ENCODE results near the gene PROP1. TPM values are rescaled to one million over a fixed set of nuclear protein-coding genes. Genes with fewer than 3 reads are reported as not detected.
"Not testable (repeated sequence)": the region's sequence is repeated elsewhere in the genome, so short reads cannot be mapped to it uniquely, and the experiment has no call there.

PROP1 gene
- total and polyA plus RNA-seq, 4 donors = not detected

GRCh38 chr5:178006181-178006535 lies 10.1 kb upstream of the PROP1 start:
- H3K4me1 ChIP-seq (ENCODE audit: control insufficient read depth in 5 of 5, insufficient read depth in 5 of 5, low read length in 5 of 5); H3K4me3 ChIP-seq; H3K9me3 ChIP-seq (ENCODE audit: control insufficient read depth in 4 of 4, insufficient read depth in 3 of 4, low read length in 3 of 4); H3K9ac ChIP-seq (ENCODE audit: insufficient read depth in 1 of 2, low read length in 2 of 2); H3K36me3 ChIP-seq (ENCODE audit: control insufficient read depth in 4 of 4, insufficient read depth in 4 of 4, low read length in 4 of 4); H3K27ac ChIP-seq (ENCODE audit: low read depth in 1 of 2, low read length in 1 of 2); DNase-seq; ATAC-seq (ENCODE audit: insufficient read depth, low FRiP score): not testable (repeated sequence)
- H3K27me3 ChIP-seq (ENCODE audit: control insufficient read depth in 3 of 3, insufficient read depth in 3 of 3, low read length in 2 of 3) = peaks cover 0 to 12% (median 0%) of the 10 kb centered on the region in 3 donors
- 38% methylated on average over 1 of the region's 24 CpGs; no CpG with 5 or more reads in 1 of the 2 donors for WGBS, 2 donors

- no peaks in the 10 kb centered on the region for H3K9me3 ChIP-seq (ENCODE audit: control insufficient read depth in 4 of 4, insufficient read depth in 3 of 4, low read length in 3 of 4)
- peaks cover 0 to 2% (median 0%) of the 10 kb centered on the region in 5 donors for H3K4me1 ChIP-seq (ENCODE audit: control insufficient read depth in 5 of 5, insufficient read depth in 5 of 5, low read length in 5 of 5)
- H3K27me3 ChIP-seq (ENCODE audit: control insufficient read depth in 3 of 3, insufficient read depth in 3 of 3, low read length in 2 of 3) = peaks cover 0 to 36% (median 10%) of the 10 kb centered on the region in 3 donors
- DNase-seq (no peak), ATAC-seq (ENCODE audit: insufficient read depth, low FRiP score) (no peak)
- no peak overlapping the region for H3K27ac ChIP-seq (ENCODE audit: low read depth in 1 of 2, low read length in 1 of 2)
- no peak overlapping the region for H3K9ac ChIP-seq (ENCODE audit: insufficient read depth in 1 of 2, low read length in 2 of 2)
- no peak for TF ChIP-seq CTCF (IDR thresholded peaks at IDR 0.05; ENCODE audit: control extremely low read depth, extremely low read depth)
- H3K4me3 ChIP-seq = no peak overlapping the region
- H3K36me3 ChIP-seq (ENCODE audit: control insufficient read depth in 4 of 4, insufficient read depth in 4 of 4, low read length in 4 of 4) = no peaks in the 10 kb centered on the region
- WGBS, 2 donors = 60 to 73% methylated on average over 1 of the region's 1 CpG
Measured at GRCh38 chr5:177997846-177998245, 1.8 kb upstream of the PROP1 start.

GRCh38 chr5:177997319-177997670 lies 1.3 kb upstream of the PROP1 start:
- ATAC-seq (ENCODE audit: insufficient read depth, low FRiP score) = no peak
- H3K36me3 ChIP-seq (ENCODE audit: control insufficient read depth in 4 of 4, insufficient read depth in 4 of 4, low read length in 4 of 4) = no peaks in the 10 kb centered on the region
- 81 to 87% methylated on average over 6 of the region's 6 CpGs for WGBS, 2 donors
- H3K27me3 ChIP-seq (ENCODE audit: control insufficient read depth in 3 of 3, insufficient read depth in 3 of 3, low read length in 2 of 3) = peaks cover 0 to 36% (median 10%) of the 10 kb centered on the region in 3 donors
- no peak for DNase-seq
- H3K4me1 ChIP-seq (ENCODE audit: control insufficient read depth in 5 of 5, insufficient read depth in 5 of 5, low read length in 5 of 5) = peaks cover 0 to 2% (median 0%) of the 10 kb centered on the region in 5 donors
- no peak overlapping the region for H3K27ac ChIP-seq (ENCODE audit: low read depth in 1 of 2, low read length in 1 of 2)
- TF ChIP-seq CTCF (IDR thresholded peaks at IDR 0.05; ENCODE audit: control extremely low read depth, extremely low read depth) = no peak
- no peaks in the 10 kb centered on the region for H3K9me3 ChIP-seq (ENCODE audit: control insufficient read depth in 4 of 4, insufficient read depth in 3 of 4, low read length in 3 of 4)
- no peak overlapping the region for H3K9ac ChIP-seq (ENCODE audit: insufficient read depth in 1 of 2, low read length in 2 of 2)
- H3K4me3 ChIP-seq = no peak overlapping the region

- H3K4me3 ChIP-seq = no peak overlapping the region
- peaks cover 0 to 2% (median 0%) of the 10 kb centered on the region in 5 donors for H3K4me1 ChIP-seq (ENCODE audit: control insufficient read depth in 5 of 5, insufficient read depth in 5 of 5, low read length in 5 of 5)
- 73 to 82% methylated on average over 7 of the region's 7 CpGs for WGBS, 2 donors
- H3K27ac ChIP-seq (ENCODE audit: low read depth in 1 of 2, low read length in 1 of 2) = no peak overlapping the region
- TF ChIP-seq CTCF (IDR thresholded peaks at IDR 0.05; ENCODE audit: control extremely low read depth, extremely low read depth) = no peak
- H3K9ac ChIP-seq (ENCODE audit: insufficient read depth in 1 of 2, low read length in 2 of 2) = no peak overlapping the region
- DNase-seq = no peak
- no peak for ATAC-seq (ENCODE audit: insufficient read depth, low FRiP score)
- H3K36me3 ChIP-seq (ENCODE audit: control insufficient read depth in 4 of 4, insufficient read depth in 4 of 4, low read length in 4 of 4) = no peaks in the 10 kb centered on the region
- no peaks in the 10 kb centered on the region for H3K9me3 ChIP-seq (ENCODE audit: control insufficient read depth in 4 of 4, insufficient read depth in 3 of 4, low read length in 3 of 4)
- H3K27me3 ChIP-seq (ENCODE audit: control insufficient read depth in 3 of 3, insufficient read depth in 3 of 3, low read length in 2 of 3) = peaks cover 0 to 34% (median 10%) of the 10 kb centered on the region in 3 donors
Measured at GRCh38 chr5:177996660-177997318, 747 bp upstream of the PROP1 start.

Data from lung (tissue), 12 donors.